Activated CD4-positive, alpha-beta T cell treated with anti-CD3 and anti-CD28 coated beads for 36 hours (primary cell): ENCODE data around the gene FAM120B. TPM values are rescaled to one million over a fixed set of nuclear protein-coding genes. Genes with fewer than 3 reads are reported as not detected.
A peak's percentile ranks its signal among the peaks of the same experiment; 100 is the strongest.

Source experiments
- ATAC-seq: fragments of 200-7000 bp; cut with Tn5 transposase; one replicate; pipeline ENCODE4 v1.10.0; 2021; ENCODE audit warnings: mild to moderate bottlenecking, moderate library complexity
- CTCF ChIA-PET: fragments of 350-600 bp; sonication (Branson Sonifier 250); formaldehyde crosslinking; loops from one replicate; lab custom pipeline; 2021; ENCODE audit warnings: antibody characterized with exemption; lab: Charles Lee
- POLR2A ChIA-PET: fragments of 350-600 bp; sonication (Branson Sonifier 250); formaldehyde crosslinking; loops from one replicate; lab custom pipeline; 2021; ENCODE audit warnings: antibody characterized with exemption, inconsistent platforms; lab: Charles Lee
- DNase-seq: peaks from one replicate; pipeline ENCODE4 v3.0.0-alpha.2; 2020
- H3K27ac Mint-ChIP-seq: one replicate; pipeline ENCODE4 v1.8.0; 2021; ENCODE audit warnings: mixed read lengths
- H3K27me3 Mint-ChIP-seq: one replicate; pipeline ENCODE4 v1.8.0; 2021; ENCODE audit warnings: mixed read lengths
- H3K36me3 Mint-ChIP-seq: one replicate; pipeline ENCODE4 v1.8.0; 2021; ENCODE audit warnings: low read depth, mixed read lengths
- H3K4me1 Mint-ChIP-seq: one replicate; pipeline ENCODE4 v1.8.0; 2021; ENCODE audit warnings: mixed read lengths
- H3K4me3 Mint-ChIP-seq: one replicate; pipeline ENCODE4 v1.8.0; 2021; ENCODE audit warnings: mild to moderate bottlenecking, moderate library complexity, mixed read lengths
- H3K9me3 Mint-ChIP-seq: one replicate; pipeline ENCODE4 v1.8.0; 2021; ENCODE audit warnings: low read depth, mixed read lengths
- intact Hi-C, 2 experiments: fragments of 100-400 bp; cut with DNase I in 1 of 2; cut with micrococcal nuclease in 1 of 2; formaldehyde crosslinking; loops; one replicate each; pipeline versions ENCODE4 v1.14.2 to v1.15.1; 2022 to 2024; cut with DNase I, micrococcal nuclease
- total RNA-seq, 2 experiments: library from RNA; stranded (reverse); gene quantifications; one replicate each; pipeline ENCODE4 v1.2.3, GENCODE V29; 2021

The FAM120B gene
- total RNA-seq, 2 experiments from 2014 or later = 21.9 to 26.3 TPM

- ATAC-seq = no peak
- intact Hi-C loops = no loop called here
- ChIA-PET POLR2A (interaction anchor here (0.6 kb wide), 1 partner anchor 265 kb away, joined by 5 read pairs; no protein-coding TSS in a partner anchor), CTCF (no interaction called here)
- peaks cover 28% of the 10 kb centered on the region for H3K4me1 Mint-ChIP-seq
- H3K27me3 Mint-ChIP-seq = peaks cover 10% of the 10 kb centered on the region
- peaks cover 2% of the 10 kb centered on the region for H3K36me3 Mint-ChIP-seq
- H3K27ac Mint-ChIP-seq = no peak overlapping the region
- no peak overlapping the region for H3K4me3 Mint-ChIP-seq
- DNase-seq = no peak
- no peaks in the 10 kb centered on the region for H3K9me3 Mint-ChIP-seq
Measured at GRCh38 chr6:170282512-170283158, 23.9 kb upstream of the FAM120B start.

GRCh38 chr6:170283212-170284081, 23.1 kb upstream of the FAM120B start:
- DNase-seq (no peak), ATAC-seq (no peak)
- no peaks in the 10 kb centered on the region for H3K9me3 Mint-ChIP-seq
- H3K27me3 Mint-ChIP-seq = peaks cover 14% of the 10 kb centered on the region
- no peak overlapping the region for H3K27ac Mint-ChIP-seq
- peaks cover 2% of the 10 kb centered on the region for H3K36me3 Mint-ChIP-seq
- H3K4me1 Mint-ChIP-seq = peaks cover 23% of the 10 kb centered on the region
- ChIA-PET CTCF (interaction anchor here (0.7 kb wide), 1 partner anchor 78 kb away, joined by 3 read pairs; no protein-coding TSS in a partner anchor), POLR2A (no interaction called here)
- intact Hi-C loops = no loop called here
- H3K4me3 Mint-ChIP-seq = no peak overlapping the region

- intact Hi-C loops = no loop called here
- H3K27me3 Mint-ChIP-seq = peaks cover 20% of the 10 kb centered on the region
- CTCF ChIA-PET = interaction anchor here (0.7 kb wide), 1 partner anchor 77 kb away, joined by 3 read pairs; no protein-coding TSS in a partner anchor
Measured at GRCh38 chr6:170284126-170284773, 22.3 kb upstream of the FAM120B start.

GRCh38 chr6:170284866-170285469, 21.6 kb upstream of the FAM120B start:
- DNase-seq (no peak), ATAC-seq (no peak)
- CTCF ChIA-PET = no interaction called here
- H3K36me3 Mint-ChIP-seq = peaks cover 2% of the 10 kb centered on the region
- peaks cover 20% of the 10 kb centered on the region for H3K27me3 Mint-ChIP-seq
- H3K27ac Mint-ChIP-seq = no peak overlapping the region
- intact Hi-C loops = no loop called here
- peaks cover 14% of the 10 kb centered on the region for H3K4me1 Mint-ChIP-seq
- no peak overlapping the region for H3K4me3 Mint-ChIP-seq
- POLR2A ChIA-PET = no interaction called here
- H3K9me3 Mint-ChIP-seq = no peaks in the 10 kb centered on the region

More at GRCh38 chr6:170284126-170284773, 22.3 kb upstream of the FAM120B start:
- no peak for ATAC-seq
- H3K27ac Mint-ChIP-seq = no peak overlapping the region
- peaks cover 2% of the 10 kb centered on the region for H3K36me3 Mint-ChIP-seq
- no peak for DNase-seq
- H3K4me1 Mint-ChIP-seq = peaks cover 21% of the 10 kb centered on the region
- no peaks in the 10 kb centered on the region for H3K9me3 Mint-ChIP-seq
- POLR2A ChIA-PET = no interaction called here
- no peak overlapping the region for H3K4me3 Mint-ChIP-seq

- no peak overlapping the region for H3K27ac Mint-ChIP-seq
- H3K4me3 Mint-ChIP-seq = no peak overlapping the region
- no peak for DNase-seq
- no peak for ATAC-seq
- H3K9me3 Mint-ChIP-seq = no peaks in the 10 kb centered on the region
- peaks cover 21% of the 10 kb centered on the region for H3K27me3 Mint-ChIP-seq
- ChIA-PET POLR2A (no interaction called here), CTCF (no interaction called here)
- peaks cover 12% of the 10 kb centered on the region for H3K4me1 Mint-ChIP-seq
- intact Hi-C loops = no loop called here
- peaks cover 2% of the 10 kb centered on the region for H3K36me3 Mint-ChIP-seq
Measured at GRCh38 chr6:170285482-170285881, 21.1 kb upstream of the FAM120B start.

GRCh38 chr6:170286246-170286933, 20.2 kb upstream of the FAM120B start:
- POLR2A ChIA-PET = no interaction called here
- no peak for ATAC-seq
- peak; percentile 30 for DNase-seq

GRCh38 chr6:170286934-170287265, 19.7 kb upstream of the FAM120B start:
- ChIA-PET POLR2A (no interaction called here), CTCF (interaction anchor here (0.6 to 0.9 kb wide), 2 partner anchors 9 to 355 kb away, joined by 3 to 5 read pairs; no protein-coding TSS in a partner anchor)
- no peak overlapping the region for H3K27ac Mint-ChIP-seq
- H3K4me1 Mint-ChIP-seq = peaks cover 16% of the 10 kb centered on the region
- intact Hi-C loops = no loop called here
- no peak overlapping the region for H3K4me3 Mint-ChIP-seq
- no peaks in the 10 kb centered on the region for H3K9me3 Mint-ChIP-seq
- ATAC-seq (no peak), DNase-seq (no peak)
- H3K36me3 Mint-ChIP-seq = peaks cover 2% of the 10 kb centered on the region
- peaks cover 24% of the 10 kb centered on the region for H3K27me3 Mint-ChIP-seq

More at GRCh38 chr6:170286246-170286933, 20.2 kb upstream of the FAM120B start:
- Mint-ChIP-seq H3K4me3 (no peak overlapping the region), H3K9me3 (no peaks in the 10 kb centered on the region), H3K27ac (no peak overlapping the region), H3K4me1 (peaks cover 13% of the 10 kb centered on the region), H3K36me3 (peaks cover 2% of the 10 kb centered on the region), H3K27me3 (peaks cover 21% of the 10 kb centered on the region)
- CTCF ChIA-PET = interaction anchor here (0.6 kb wide), 1 partner anchor 327 kb away, joined by 5 read pairs; no protein-coding TSS in a partner anchor
- intact Hi-C loops = no loop called here

GRCh38 chr6:170287371-170287876, 19.1 kb upstream of the FAM120B start:
- DNase-seq (no peak), ATAC-seq (no peak)
- no peak overlapping the region for H3K4me3 Mint-ChIP-seq
- H3K9me3 Mint-ChIP-seq = no peaks in the 10 kb centered on the region
- peaks cover 2% of the 10 kb centered on the region for H3K36me3 Mint-ChIP-seq
- intact Hi-C loops = no loop called here
- H3K27ac Mint-ChIP-seq = no peak overlapping the region
- peaks cover 20% of the 10 kb centered on the region for H3K4me1 Mint-ChIP-seq
- ChIA-PET CTCF (interaction anchor here (0.6 to 0.9 kb wide), 2 partner anchors 9 to 355 kb away, joined by 3 to 5 read pairs; no protein-coding TSS in a partner anchor), POLR2A (no interaction called here)
- H3K27me3 Mint-ChIP-seq = peaks cover 29% of the 10 kb centered on the region

- Mint-ChIP-seq H3K36me3 (peaks cover 2% of the 10 kb centered on the region), H3K27me3 (peaks cover 37% of the 10 kb centered on the region), H3K9me3 (no peaks in the 10 kb centered on the region), H3K27ac (no peak overlapping the region), H3K4me3 (peak overlapping the region; percentile 70), H3K4me1 (peaks cover 28% of the 10 kb centered on the region)
- CTCF ChIA-PET = interaction anchor here (0.5 kb wide), 1 partner anchor 192 kb away, joined by 3 read pairs; no protein-coding TSS in a partner anchor
- POLR2A ChIA-PET = no interaction called here
- ATAC-seq = no peak
- no peak for DNase-seq
- intact Hi-C loops = no loop called here
Measured at GRCh38 chr6:170288091-170288631, 18.4 kb upstream of the FAM120B start.

- intact Hi-C loops = no loop called here
- H3K36me3 Mint-ChIP-seq = peaks cover 2% of the 10 kb centered on the region
- POLR2A ChIA-PET = no interaction called here
- H3K27ac Mint-ChIP-seq = peak overlapping the region; percentile 47
- peaks cover 43% of the 10 kb centered on the region for H3K27me3 Mint-ChIP-seq
- H3K4me1 Mint-ChIP-seq = peaks cover 33% of the 10 kb centered on the region
- DNase-seq (no peak), ATAC-seq (no peak)
- CTCF ChIA-PET = no interaction called here
- peak overlapping the region; percentile 70 for H3K4me3 Mint-ChIP-seq
- H3K9me3 Mint-ChIP-seq = no peaks in the 10 kb centered on the region
Measured at GRCh38 chr6:170288852-170289179, 17.7 kb upstream of the FAM120B start.
